H1 (cell line): ENCODE measurements around the gene BTF3L4. TPM values are rescaled to one million over a fixed set of nuclear protein-coding genes. Genes with fewer than 3 reads are reported as not detected.

ENCODE experiments used
- CTCF ChIA-PET: fragments of 300-600 bp; sonication (Branson Sonifier 250); formaldehyde crosslinking; loops from one replicate; lab custom pipeline; 2021; ENCODE audit not compliant: partially characterized antibody; lab: Charles Lee
- POLR2A ChIA-PET: fragments of 300-600 bp; sonication (Branson Sonifier 250); formaldehyde crosslinking; loops from one replicate; lab custom pipeline; 2021; ENCODE audit warnings: inconsistent platforms; ENCODE audit not compliant: partially characterized antibody; lab: Charles Lee
- DNase-seq, 2 experiments: peaks; one replicate each; pipeline versions ENCODE4 v3.0.0 to v3.0.0-alpha.2; 2010 to 2022; ENCODE audit warnings: low spot score in 2 of 2, low read depth in 1 of 2, mixed read lengths in 1 of 2
- FAIRE-seq: peaks from 2 replicates; lab custom pipeline; 2011; peaks lifted over from hg19 to GRCh38; lab: Jason Lieb, UNC
- H2AFZ ChIP-seq: 2 replicates; pipeline ENCODE4 v1.8.1; 2012; ENCODE audit warnings: low read length, inconsistent platforms
- H2AK5ac ChIP-seq: 2 replicates; pipeline ENCODE4 v1.6.1; 2013; ENCODE audit warnings: low read depth, low read length
- H2BK120ac ChIP-seq: replicated peaks from 2 replicates; pipeline ENCODE3; 2013; ENCODE audit warnings: low read depth, low read length, inconsistent platforms
- H2BK12ac ChIP-seq: 2 replicates; pipeline ENCODE4 v1.6.1; 2013; ENCODE audit warnings: low read depth, low read length
- H2BK15ac ChIP-seq: 2 replicates; pipeline ENCODE4 v1.6.1; 2013; ENCODE audit warnings: low read length
- H2BK20ac ChIP-seq: 2 replicates; pipeline ENCODE4 v1.6.1; 2013; ENCODE audit warnings: low read length
- H2BK5ac ChIP-seq: 2 replicates; pipeline ENCODE4 v1.6.1; 2013; ENCODE audit warnings: low read depth, low read length
- H3K14ac ChIP-seq: 2 replicates; pipeline ENCODE4 v1.6.1; 2013; ENCODE audit warnings: inconsistent platforms; ENCODE audit not compliant: insufficient read length
- H3K18ac ChIP-seq: 2 replicates; pipeline ENCODE4 v1.6.1; 2013; ENCODE audit warnings: low read length; ENCODE audit errors: extremely low read depth
- H3K23ac ChIP-seq: 2 replicates; pipeline ENCODE4 v1.6.1; 2013; ENCODE audit warnings: inconsistent platforms; ENCODE audit not compliant: insufficient read length
- H3K23me2 ChIP-seq: 2 replicates; pipeline ENCODE4 v1.6.1; 2013; ENCODE audit warnings: low read depth, low read length
- H3K27ac ChIP-seq: 2 replicates; pipeline ENCODE4 v1.6.1; 2011; ENCODE audit warnings: low read depth, low read length, inconsistent platforms
- H3K27me3 ChIP-seq, 4 experiments: replicated peaks in 1 of 4; 1 replicate in 1 of 4; 2 replicates in 3 of 4; pipeline versions ENCODE4 v1.6.1 to v1.8.1; 2011 to 2013; ENCODE audit warnings: low read length in 3 of 4, mild to moderate bottlenecking in 3 of 4, inconsistent platforms in 2 of 4, mixed read lengths in 2 of 4, moderate library complexity in 1 of 4; ENCODE audit not compliant: control insufficient read depth in 3 of 4, insufficient read depth in 3 of 4; ENCODE audit errors: extremely low read depth in 1 of 4
- H3K36me3 ChIP-seq, 4 experiments: 2 replicates each; pipeline versions ENCODE4 v1.6.1 to v1.8.1; 2011 to 2013; ENCODE audit warnings: mild to moderate bottlenecking in 4 of 4, low read length in 3 of 4, moderate library complexity in 2 of 4, control low read depth in 1 of 4, inconsistent platforms in 1 of 4; ENCODE audit not compliant: insufficient read depth in 4 of 4, control insufficient read depth in 2 of 4
- H3K4ac ChIP-seq: replicated peaks from 2 replicates; pipeline ENCODE3; 2013; ENCODE audit warnings: low read length, low read depth, mixed read lengths, inconsistent platforms; ENCODE audit not compliant: insufficient read length
- H3K4me1 ChIP-seq, 4 experiments: replicated peaks in 1 of 4; 1 replicate in 1 of 4; 2 replicates in 3 of 4; pipeline versions ENCODE4 v1.6.1 to v1.8.1; 2011 to 2013; ENCODE audit warnings: low read length in 3 of 4, inconsistent platforms in 2 of 4, mixed read lengths in 1 of 4; ENCODE audit not compliant: insufficient read depth in 4 of 4, control insufficient read depth in 3 of 4
- H3K4me2 ChIP-seq, 2 experiments: 2 replicates each; pipeline versions ENCODE4 v1.6.1 to v1.8.1; 2011 to 2013; ENCODE audit warnings: low read depth in 2 of 2, low read length in 2 of 2, control low read depth in 1 of 2, inconsistent platforms in 1 of 2, mild to moderate bottlenecking in 1 of 2; ENCODE audit not compliant: insufficient read depth in 1 of 2
- H3K4me3 ChIP-seq, 4 experiments: fragments of 200-600, 300-600 bp in 1 of 4; sonication (generic), shearing (Covaris generic), sonication (Bioruptor Twin) in 1 of 4; 2 replicates each; pipeline versions ENCODE4 v1.5.1 to v1.8.1; 2011 to 2016; ENCODE audit warnings: low read length in 4 of 4, low read depth in 3 of 4, control low read depth in 2 of 4, inconsistent platforms in 2 of 4, mild to moderate bottlenecking in 2 of 4, mixed read lengths in 1 of 4, moderate library complexity in 1 of 4; ENCODE audit not compliant: insufficient read depth in 2 of 4; ENCODE audit errors: extremely low read depth in 1 of 4
- H3K56ac ChIP-seq: replicated peaks from 2 replicates; pipeline ENCODE3; 2013; ENCODE audit warnings: low read depth, mild to moderate bottlenecking, mixed read lengths, low read length, inconsistent platforms; ENCODE audit not compliant: insufficient read length
- H3K79me1 ChIP-seq: 2 replicates; pipeline ENCODE4 v1.6.1; 2013; ENCODE audit warnings: low read depth, low read length, control low read depth
- H3K79me2 ChIP-seq, 2 experiments: 2 replicates each; pipeline versions ENCODE4 v1.6.1 to v1.8.1; 2012 to 2013; ENCODE audit warnings: low read length in 2 of 2, mild to moderate bottlenecking in 2 of 2, inconsistent platforms in 1 of 2; ENCODE audit not compliant: insufficient read depth in 2 of 2, control insufficient read depth in 1 of 2
- H3K9ac ChIP-seq, 4 experiments: replicated peaks in 1 of 4; 1 replicate in 1 of 4; 2 replicates in 3 of 4; pipeline versions ENCODE4 v1.6.1 to v1.8.1; 2011 to 2013; ENCODE audit warnings: low read depth in 3 of 4, low read length in 3 of 4, control low read depth in 2 of 4, mild to moderate bottlenecking in 2 of 4, moderate library complexity in 2 of 4, inconsistent platforms in 1 of 4; ENCODE audit errors: extremely low read depth in 1 of 4
- H3K9me3 ChIP-seq, 2 experiments: 2 replicates each; pipeline versions ENCODE4 v1.6.1 to v1.8.1; 2012 to 2013; ENCODE audit warnings: mild to moderate bottlenecking in 2 of 2, moderate library complexity in 2 of 2, control low read depth in 1 of 2, inconsistent platforms in 1 of 2, low read depth in 1 of 2, low read length in 1 of 2, mixed read lengths in 1 of 2; ENCODE audit not compliant: insufficient read depth in 2 of 2
- H4K20me1 ChIP-seq, 2 experiments: replicated peaks in 1 of 2; 2 replicates each; pipeline versions ENCODE3 to v1.8.1; 2011 to 2013; ENCODE audit warnings: inconsistent platforms in 2 of 2, low read length in 2 of 2, mild to moderate bottlenecking in 1 of 2; ENCODE audit not compliant: insufficient read depth in 2 of 2, control insufficient read depth in 1 of 2
- H4K5ac ChIP-seq: 2 replicates; pipeline ENCODE4 v1.6.1; 2013; ENCODE audit warnings: low read length, low read depth, mixed read lengths, inconsistent platforms; ENCODE audit not compliant: insufficient read length
- H4K8ac ChIP-seq: 2 replicates; pipeline ENCODE4 v1.8.0; 2013; ENCODE audit warnings: mild to moderate bottlenecking, moderate library complexity, low read length, inconsistent platforms; ENCODE audit not compliant: insufficient read depth; ENCODE audit errors: extremely low read depth
- H4K91ac ChIP-seq: replicated peaks from 2 replicates; pipeline ENCODE3; 2013; ENCODE audit warnings: low read length, mixed read lengths, inconsistent platforms; ENCODE audit not compliant: insufficient read length
- EP300 ChIP-seq, 2 experiments: IDR thresholded peaks; 1 replicate in 1 of 2; 2 replicates in 1 of 2; pipeline ENCODE4 v1.6.1; 2011 to 2012; ENCODE audit warnings: low read depth in 2 of 2, low read length in 2 of 2, mild to moderate bottlenecking in 2 of 2, borderline replicate concordance in 1 of 2, inconsistent platforms in 1 of 2, moderate library complexity in 1 of 2
- KDM5A ChIP-seq: fragments of 200-600 bp; IDR thresholded peaks from 2 replicates; pipeline ENCODE4 v1.7.1; 2012; ENCODE audit warnings: mild to moderate bottlenecking, low read length, inconsistent platforms, mixed read lengths
- SIRT6 ChIP-seq: IDR thresholded peaks from one replicate; pipeline ENCODE4 v1.7.1; 2012; ENCODE audit warnings: low read length, inconsistent platforms
- WGBS, 2 experiments: shearing (Covaris generic) in 1 of 2; methylation state at CpG; one replicate each; pipeline versions ENCODE4 v1.1.6 to v1.1.7; 2013 to 2015; ENCODE audit warnings: low lambda C conversion rate in 2 of 2, mixed read lengths in 2 of 2, inconsistent platforms in 1 of 2, low coverage in 1 of 2, missing lambda C conversion rate in 1 of 2; ENCODE audit not compliant: insufficient replicate concordance in 2 of 2, insufficient coverage in 1 of 2, insufficient read length in 1 of 2; ENCODE audit errors: extremely low coverage in 1 of 2, missing lambda C conversion rate in 1 of 2; 5-methylcytosine and 5-hydroxymethylcytosine counted together
- polyA plus RNA-seq, 7 experiments: library from polyadenylated mRNA; depleted of rRNA in 3 of 7; stranded (reverse) in 5 of 7; unstranded in 2 of 7; fragments of >200 nt in 5 of 7; fragments of 200-250 nt in 2 of 7; gene quantifications; 1 replicate in 5 of 7; 2 replicates in 1 of 7; 4 replicates in 1 of 7; pipeline versions ENCODE4 v1.2.1 to v1.2.3, GENCODE V29; 2011 to 2013; ENCODE audit warnings: missing spikeins in 2 of 7, mixed read lengths in 2 of 7
- total RNA-seq: library from RNA; stranded (reverse); fragmentation: NEBNext Ultra II Directional; extraction: Animal tissue kit (Norgen Biotek cat#: 25700); gene quantifications from 2 replicates; pipeline ENCODE4 v1.2.1, GENCODE V29; 2021

BTF3L4 gene
- total and polyA plus RNA-seq, 2 of the 8 experiments (the other 6 are each of a cell fraction or from before 2014, with no cell fraction given), result 76.1 to 98.3 TPM

- Histone ChIP-seq H2BK15ac (no peak overlapping the region), H4K5ac (no peak overlapping the region), H4K8ac (no peak overlapping the region), H3K14ac (no peak overlapping the region), H3K9ac (no peak overlapping the region)
- CTCF ChIA-PET, result interaction anchor here (0.8 to 1.7 kb wide), 3 partner anchors 9 to 277 kb away, joined by 3 to 7 read pairs (median 5); no protein-coding TSS in a partner anchor
- DNase-seq, result no peak
- TF ChIP-seq KDM5A (no peak), SIRT6 (no peak), EP300 (IDR thresholded peaks at IDR 0.05; ENCODE audit: borderline replicate concordance in 1 of 2, low read depth in 2 of 2, low read length in 2 of 2) (no peak)
- TF ChIP-seq, all 59 proteins: peak for 0
- Histone ChIP-seq H2BK120ac (no peak overlapping the region), H3K4me2 (no peak overlapping the region), H3K23me2 (no peaks in the 10 kb centered on the region; the same call in 1 of the 2 replicates), H3K36me3 (peaks cover 3 to 36% (median 12%) of the 10 kb centered on the region in 4 experiments; a peak in 7 of 8 replicates), H2AFZ (no peak overlapping the region), H2BK5ac (no peak overlapping the region), H3K56ac (no peak overlapping the region), H4K91ac (no peak overlapping the region), H4K20me1 (peaks cover 0 to 3% of the 10 kb centered on the region in 2 experiments), H3K27me3 (no peaks in the 10 kb centered on the region), H3K79me1 (no peaks in the 10 kb centered on the region), H3K9me3 (no peaks in the 10 kb centered on the region), H3K18ac (no peak overlapping the region), H3K4me3 (no peak overlapping the region), H3K79me2 (peaks cover 0 to 46% of the 10 kb centered on the region in 2 experiments; a peak in 2 of 4 replicates), H2AK5ac (no peak overlapping the region), H3K23ac (no peak overlapping the region), H3K27ac (no peak overlapping the region), H2BK12ac (no peak overlapping the region), H3K4me1 (no peaks in the 10 kb centered on the region), H2BK20ac (no peak overlapping the region), H3K4ac (no peak overlapping the region)
- WGBS, 2 experiments, result 72% methylated on average over 6 of the region's 6 CpGs; no CpG with 5 or more reads in 1 of the 2 experiments
- POLR2A ChIA-PET, result interaction anchor here (1.4 to 3.8 kb wide), 5 partner anchors 8 to 17 kb away, joined by 5 to 22 read pairs (median 9); partner anchors contain the start of genes BTF3L4 and TXNDC12
- FAIRE-seq, result no peak
Measured at GRCh38 chr1:52072291-52072690, 16.2 kb downstream of the BTF3L4 start.
